ENCODE data around the gene HOXB5.
A peak's percentile ranks its signal among the peaks of the same experiment; 100 is the strongest.

Gene HOXB5

GRCh38 chr17:48596000-48596734 lies 2.6 kb upstream of the HOXB5 start:
- peaks cover 57% of the 10 kb centered on the region for H3K27me3 Mint-ChIP-seq
- H3K4me1 Mint-ChIP-seq (ENCODE audit: low read depth), result peaks cover 43% of the 10 kb centered on the region
- peak overlapping the region; percentile 88 for H3K4me3 Mint-ChIP-seq
- H3K27ac Mint-ChIP-seq, result no peak overlapping the region
- H3K9me3 Mint-ChIP-seq (ENCODE audit: low read depth), result no peaks in the 10 kb centered on the region
- H3K36me3 Mint-ChIP-seq, result no peaks in the 10 kb centered on the region

GRCh38 chr17:48595278-48595999 lies 1.9 kb upstream of the HOXB5 start:
- Mint-ChIP-seq H3K36me3 (no peaks in the 10 kb centered on the region), H3K9me3 (ENCODE audit: low read depth) (no peaks in the 10 kb centered on the region), H3K27ac (no peak overlapping the region), H3K27me3 (peaks cover 58% of the 10 kb centered on the region), H3K4me1 (ENCODE audit: low read depth) (peaks cover 43% of the 10 kb centered on the region), H3K4me3 (peak overlapping the region; percentile 40)

- H3K4me1 Mint-ChIP-seq (ENCODE audit: low read depth), result peaks cover 44% of the 10 kb centered on the region
- no peaks in the 10 kb centered on the region for H3K9me3 Mint-ChIP-seq (ENCODE audit: low read depth)
- peak overlapping the region; percentile 3 for H3K4me3 Mint-ChIP-seq
- no peak overlapping the region for H3K27ac Mint-ChIP-seq
- peaks cover 54% of the 10 kb centered on the region for H3K27me3 Mint-ChIP-seq
- no peaks in the 10 kb centered on the region for H3K36me3 Mint-ChIP-seq
Measured at GRCh38 chr17:48594538-48595277, 1.1 kb upstream of the HOXB5 start.

GRCh38 chr17:48593840-48594537 lies 410 bp upstream of the HOXB5 start:
- peaks cover 52% of the 10 kb centered on the region for H3K27me3 Mint-ChIP-seq

GRCh38 chr17:48592577-48592976 lies 1.0 kb downstream of the HOXB5 start:
- Mint-ChIP-seq H3K27me3 (peaks cover 51% of the 10 kb centered on the region), H3K9me3 (ENCODE audit: low read depth) (no peaks in the 10 kb centered on the region), H3K36me3 (no peaks in the 10 kb centered on the region), H3K4me1 (ENCODE audit: low read depth) (peaks cover 33% of the 10 kb centered on the region), H3K27ac (no peak overlapping the region), H3K4me3 (peak overlapping the region; percentile 85)

More at GRCh38 chr17:48593840-48594537, 410 bp upstream of the HOXB5 start:
- Mint-ChIP-seq H3K9me3 (ENCODE audit: low read depth) (no peaks in the 10 kb centered on the region), H3K4me3 (peak overlapping the region; percentile 85), H3K36me3 (no peaks in the 10 kb centered on the region), H3K4me1 (ENCODE audit: low read depth) (peaks cover 45% of the 10 kb centered on the region), H3K27ac (no peak overlapping the region)

GRCh38 chr17:48592057-48592514 lies 1.5 kb downstream of the HOXB5 start:
- Mint-ChIP-seq H3K9me3 (ENCODE audit: low read depth) (no peaks in the 10 kb centered on the region), H3K27ac (no peak overlapping the region), H3K27me3 (peaks cover 52% of the 10 kb centered on the region), H3K4me3 (no peak overlapping the region), H3K4me1 (ENCODE audit: low read depth) (peaks cover 31% of the 10 kb centered on the region), H3K36me3 (no peaks in the 10 kb centered on the region)

GRCh38 chr17:48591255-48592056 lies 2.1 kb downstream of the HOXB5 start:
- H3K27me3 Mint-ChIP-seq, result peaks cover 51% of the 10 kb centered on the region
- H3K4me1 Mint-ChIP-seq (ENCODE audit: low read depth), result peaks cover 27% of the 10 kb centered on the region
- H3K27ac Mint-ChIP-seq, result peak overlapping the region; percentile 23
- H3K4me3 Mint-ChIP-seq, result no peak overlapping the region
- no peaks in the 10 kb centered on the region for H3K9me3 Mint-ChIP-seq (ENCODE audit: low read depth)
- H3K36me3 Mint-ChIP-seq, result no peaks in the 10 kb centered on the region

- Mint-ChIP-seq H3K36me3 (no peaks in the 10 kb centered on the region), H3K27me3 (peaks cover 51% of the 10 kb centered on the region), H3K9me3 (ENCODE audit: low read depth) (no peaks in the 10 kb centered on the region), H3K4me1 (ENCODE audit: low read depth) (peaks cover 32% of the 10 kb centered on the region), H3K27ac (no peak overlapping the region), H3K4me3 (no peak overlapping the region)
Measured at GRCh38 chr17:48590607-48591161, 2.9 kb downstream of the HOXB5 start.

GRCh38 chr17:48589831-48590606 lies 3.6 kb downstream of the HOXB5 start, which contains the start of gene HOXB3:
Gene HOXB3, minus strand, starts transcription at chr17:48590241. Its CDS starts 37,767 bp downstream, at chr17:48552474.
- H3K36me3 Mint-ChIP-seq, result no peaks in the 10 kb centered on the region
- peaks cover 52% of the 10 kb centered on the region for H3K27me3 Mint-ChIP-seq
- H3K4me1 Mint-ChIP-seq (ENCODE audit: low read depth), result peaks cover 39% of the 10 kb centered on the region
- H3K27ac Mint-ChIP-seq, result no peak within 1 kb of the TSS
- no peaks in the 10 kb centered on the region for H3K9me3 Mint-ChIP-seq (ENCODE audit: low read depth)
- H3K4me3 Mint-ChIP-seq, result no peak within 1 kb of the TSS

GRCh38 chr17:48589060-48589830 lies 4.3 kb downstream of the HOXB5 start:
- Mint-ChIP-seq H3K27me3 (peaks cover 56% of the 10 kb centered on the region), H3K27ac (no peak overlapping the region), H3K9me3 (ENCODE audit: low read depth) (no peaks in the 10 kb centered on the region), H3K4me1 (ENCODE audit: low read depth) (peaks cover 42% of the 10 kb centered on the region), H3K36me3 (no peaks in the 10 kb centered on the region), H3K4me3 (no peak overlapping the region)

GRCh38 chr17:48588528-48588927 lies 5.1 kb downstream of the HOXB5 start:
- Mint-ChIP-seq H3K4me3 (no peak overlapping the region), H3K9me3 (ENCODE audit: low read depth) (no peaks in the 10 kb centered on the region), H3K27ac (no peak overlapping the region), H3K36me3 (no peaks in the 10 kb centered on the region), H3K4me1 (ENCODE audit: low read depth) (peaks cover 36% of the 10 kb centered on the region), H3K27me3 (peaks cover 59% of the 10 kb centered on the region)

GRCh38 chr17:48588074-48588415 lies 5.5 kb downstream of the HOXB5 start:
- peaks cover 31% of the 10 kb centered on the region for H3K4me1 Mint-ChIP-seq (ENCODE audit: low read depth)
- H3K4me3 Mint-ChIP-seq, result no peak overlapping the region
- no peaks in the 10 kb centered on the region for H3K36me3 Mint-ChIP-seq
- no peaks in the 10 kb centered on the region for H3K9me3 Mint-ChIP-seq (ENCODE audit: low read depth)
- H3K27ac Mint-ChIP-seq, result no peak overlapping the region
- H3K27me3 Mint-ChIP-seq, result peaks cover 62% of the 10 kb centered on the region
